Measurements from ENCODE around the gene ATP2B2. TPM values are rescaled to one million over a fixed set of nuclear protein-coding genes. Genes with fewer than 3 reads are reported as not detected.

ATP2B2 gene
- total and polyA plus RNA-seq, 9 of the 15 experiments (the other 6 are each of a cell fraction or from before 2014, with no cell fraction given) = 0.06 TPM; not detected in 8

DNA sequence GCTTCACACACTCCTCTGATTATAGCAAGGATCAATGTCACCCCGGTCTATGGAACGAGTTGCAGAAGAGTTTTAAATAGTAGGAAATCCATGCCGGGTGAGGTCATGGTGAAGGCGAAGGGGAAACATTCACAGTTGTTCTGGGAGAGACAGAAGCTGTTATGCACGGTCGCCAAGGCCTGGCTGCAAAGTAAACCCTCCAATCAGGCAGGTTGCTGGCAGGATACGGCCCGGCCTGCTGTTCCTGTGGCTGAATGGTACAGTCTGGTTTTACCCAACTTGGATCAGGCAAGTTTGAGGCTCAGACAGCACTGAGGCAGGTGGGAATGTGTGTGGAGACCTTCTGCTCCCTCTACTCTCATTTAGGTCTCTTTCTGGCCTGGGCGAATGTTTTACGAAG is 45.3 kb upstream of the ATP2B2 start:
- no peak for ATAC-seq
- FAIRE-seq = no peak

More for the DNA sequence above, 45.3 kb upstream of the ATP2B2 start:
- 2% methylated on average over 10 of the region's 10 CpGs for WGBS (ENCODE audit: insufficient coverage, low coverage, missing lambda C conversion rate)
- Histone ChIP-seq H3K9me3 (replicated peaks; ENCODE audit: control insufficient read depth, insufficient read depth, low read depth, low read length) (no peaks in the 10 kb centered on the region), H4K20me1 (replicated peaks; ENCODE audit: control insufficient read depth, insufficient read depth, low read length) (peaks cover 3% of the 10 kb centered on the region; the same call in 1 of the 2 replicates), H3K4me1 (replicated peaks in 1 of 2; ENCODE audit: control insufficient read depth in 2 of 2, insufficient read depth in 2 of 2, low read length in 2 of 2) (no peaks in the 10 kb centered on the region; a peak in 2 of 5 replicates), H3K36me3 (ENCODE audit: control insufficient read depth, insufficient read depth, low read length) (no peaks in the 10 kb centered on the region), H3K79me2 (ENCODE audit: control insufficient read depth, insufficient read depth, low read length) (no peaks in the 10 kb centered on the region), H3K9ac (ENCODE audit: insufficient read depth in 1 of 2, low read depth in 2 of 2, low read length in 2 of 2) (no peak overlapping the region), H3K9me1 (ENCODE audit: control insufficient read depth, insufficient read depth, low read length) (no peaks in the 10 kb centered on the region), H3K27me3 (ENCODE audit: control insufficient read depth in 2 of 2, insufficient read depth in 2 of 2, low read length in 2 of 2) (peaks cover 5 to 27% of the 10 kb centered on the region in 2 experiments; a peak in 4 of 5 replicates), H3K4me3 (no peak overlapping the region), H3K4me2 (ENCODE audit: insufficient read depth, low read length) (no peak overlapping the region), H3K27ac (ENCODE audit: extremely low read depth, low read depth, low read length) (no peak overlapping the region), H2AFZ (ENCODE audit: low read depth, low read length) (no peak overlapping the region)
- DNase-seq (ENCODE audit: extremely low read depth in 1 of 4, low spot score in 3 of 4) = no peak
- in situ Hi-C loops (cut with MboI) (no loop called here), intact Hi-C loops (cut with micrococcal nuclease) (no loop called here)
- TF ChIP-seq PRDM10 (IDR thresholded peaks at IDR 0.05; ENCODE audit: partially characterized antibody) = no peak
- no peak for TF ChIP-seq POLR2AphosphoS5 (IDR thresholded peaks at IDR 0.05; ENCODE audit: control insufficient read depth, insufficient read depth, low read depth, low read length)
- TF ChIP-seq, protein P1, sequence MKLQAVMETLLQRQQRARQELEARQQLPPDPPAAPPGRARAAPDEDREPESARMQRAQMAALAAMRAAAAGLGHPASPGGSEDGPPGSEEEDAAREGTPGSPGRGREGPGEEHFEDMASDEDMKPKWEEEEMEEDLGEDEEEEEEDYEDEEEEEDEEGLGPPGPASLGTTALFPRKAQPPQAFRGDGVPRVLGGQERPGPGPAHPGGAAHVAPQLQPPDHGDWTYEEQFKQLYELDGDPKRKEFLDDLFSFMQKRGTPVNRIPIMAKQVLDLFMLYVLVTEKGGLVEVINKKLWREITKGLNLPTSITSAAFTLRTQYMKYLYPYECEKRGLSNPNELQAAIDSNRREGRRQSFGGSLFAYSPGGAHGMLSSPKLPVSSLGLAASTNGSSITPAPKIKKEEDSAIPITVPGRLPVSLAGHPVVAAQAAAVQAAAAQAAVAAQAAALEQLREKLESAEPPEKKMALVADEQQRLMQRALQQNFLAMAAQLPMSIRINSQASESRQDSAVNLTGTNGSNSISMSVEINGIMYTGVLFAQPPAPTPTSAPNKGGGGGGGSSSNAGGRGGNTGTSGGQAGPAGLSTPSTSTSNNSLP (IDR thresholded peaks at IDR 0.05; ENCODE audit: borderline replicate concordance, low read depth, low read length) = no peak
- TF ChIP-seq CEBPG (CRISPR knock-in tag; IDR thresholded peaks at IDR 0.05) = no peak
- TF ChIP-seq CEBPG (tag; conservative IDR thresholded peaks at IDR 0.05 in 1 of 2, IDR thresholded peaks at IDR 0.05 in 1 of 2) = no peak
- TF ChIP-seq HDGF (IDR thresholded peaks at IDR 0.05) = no peak
- ChIA-PET CTCF (ENCODE audit: low intra/inter-chr PET ratio) (no interaction called here), POLR2A (interaction anchor here (0.6 to 1.1 kb wide), 2 partner anchors 18 to 849 kb away, joined by 4 to 5 read pairs; no protein-coding TSS in a partner anchor)
- no TSS peak for BruUV-seq (replicated peaks)
